Erythroblast (primary cell): ENCODE measurements around the gene HLX.

Experiments used
- GATA1 ChIP-seq: IDR thresholded peaks from 2 replicates; pipeline ENCODE4 v1.6.1; 2011; ENCODE audit warnings: low read depth, mild to moderate bottlenecking, control low read depth, low read length, moderate library complexity
- POLR2A ChIP-seq: IDR thresholded peaks from 2 replicates; pipeline ENCODE4 v1.6.1; 2011; ENCODE audit warnings: mild to moderate bottlenecking, low read length

DNA sequence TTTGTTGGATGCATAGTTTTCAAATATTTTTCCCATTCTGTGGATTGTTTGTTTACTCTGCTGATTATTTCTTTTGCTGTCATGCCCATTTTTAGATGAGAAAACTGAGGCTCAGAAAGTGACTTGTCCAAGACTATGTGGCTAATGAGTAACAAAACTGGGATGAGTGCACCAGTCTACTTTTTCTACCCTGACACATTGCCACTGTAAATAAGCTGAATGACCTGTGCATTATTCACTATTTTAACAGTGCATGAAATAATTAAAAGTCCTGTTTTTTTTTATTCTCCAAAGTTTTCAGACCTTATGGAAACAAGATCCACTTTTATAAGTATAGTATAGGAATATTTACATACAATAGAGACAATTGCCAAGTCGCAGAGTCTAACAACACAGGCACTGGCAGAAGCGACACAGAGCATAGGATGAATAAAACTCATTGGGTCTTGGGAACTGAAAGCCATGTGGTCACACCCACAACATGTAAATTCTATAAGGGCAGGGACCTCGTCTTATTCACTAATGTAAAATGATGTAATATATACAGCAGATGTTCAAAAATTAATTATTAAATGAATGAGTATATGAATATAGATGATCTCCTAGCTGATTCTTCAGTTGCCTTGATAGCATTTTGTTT is 45.2 kb downstream of the HLX start:
- TF ChIP-seq POLR2A (no peak), GATA1 (no peak)
